Tibial nerve (tissue), 4 donors: ENCODE results near the gene RANBP10.

ENCODE experiments used
- EP300 ChIP-seq, 2 donors: sonication (generic); formaldehyde crosslinking; IDR thresholded peaks; one replicate each; pipeline ENCODE4 v1.6.1; 2017; ENCODE audit warnings: antibody characterized with exemption in 2 of 2, mild to moderate bottlenecking in 1 of 2
- POLR2A ChIP-seq, 2 donors: fragments of 450-650 bp; IDR thresholded peaks; one replicate each; pipeline ENCODE4 v1.6.1; 2017; ENCODE audit warnings: antibody characterized with exemption in 2 of 2, mild to moderate bottlenecking in 2 of 2, moderate library complexity in 2 of 2
- TF ChIP-seq, protein P1 (sequence below), 5 experiments: fragments of 200-600 bp in 3 of 5; fragments of 450-650 bp in 2 of 5; sonication (generic) in 3 of 5; IDR thresholded peaks; one replicate each; pipeline ENCODE4 v1.5.1; 2016 to 2019; ENCODE audit warnings: antibody characterized with exemption in 5 of 5, mild to moderate bottlenecking in 3 of 5, moderate library complexity in 2 of 5

DNA sequence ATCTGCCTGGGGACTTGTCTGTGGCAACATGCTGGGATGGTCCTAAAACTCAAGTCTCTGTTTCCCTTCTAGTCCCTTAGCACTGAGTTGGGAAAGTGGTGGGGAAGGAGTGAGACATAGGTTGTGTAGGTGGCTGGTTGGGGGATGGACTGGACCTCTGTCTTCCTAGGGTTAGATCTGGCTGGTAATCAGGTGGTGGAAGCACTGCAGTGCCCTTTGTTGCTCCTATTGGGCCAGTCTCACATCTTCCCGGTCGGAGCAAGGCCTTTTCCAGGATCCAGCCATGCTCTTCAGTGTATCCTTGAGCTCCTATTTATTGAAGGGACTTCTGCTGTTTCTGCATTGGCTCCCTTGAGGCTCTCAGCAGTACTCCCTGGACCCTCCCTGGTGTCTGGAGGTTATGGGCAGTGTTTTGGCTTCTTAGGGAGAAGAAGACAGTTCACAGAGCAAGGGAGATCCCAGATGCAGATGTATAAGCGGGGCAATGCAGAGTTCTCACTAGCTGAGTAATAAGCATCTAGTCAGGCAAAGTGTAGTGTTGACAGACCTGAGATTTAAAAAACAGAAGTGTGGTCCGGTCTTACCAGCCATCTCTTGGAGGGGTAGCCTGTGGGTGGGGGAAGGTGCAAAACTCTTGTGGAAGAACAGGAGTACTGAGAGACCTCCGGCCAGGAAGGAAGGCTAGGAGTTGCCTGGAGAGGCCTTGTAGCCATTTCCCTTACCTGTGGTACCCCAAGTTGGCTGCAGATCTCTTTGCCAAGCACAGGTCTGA, 39.1 kb upstream of the RANBP10 start:
- TF ChIP-seq, protein P1, sequence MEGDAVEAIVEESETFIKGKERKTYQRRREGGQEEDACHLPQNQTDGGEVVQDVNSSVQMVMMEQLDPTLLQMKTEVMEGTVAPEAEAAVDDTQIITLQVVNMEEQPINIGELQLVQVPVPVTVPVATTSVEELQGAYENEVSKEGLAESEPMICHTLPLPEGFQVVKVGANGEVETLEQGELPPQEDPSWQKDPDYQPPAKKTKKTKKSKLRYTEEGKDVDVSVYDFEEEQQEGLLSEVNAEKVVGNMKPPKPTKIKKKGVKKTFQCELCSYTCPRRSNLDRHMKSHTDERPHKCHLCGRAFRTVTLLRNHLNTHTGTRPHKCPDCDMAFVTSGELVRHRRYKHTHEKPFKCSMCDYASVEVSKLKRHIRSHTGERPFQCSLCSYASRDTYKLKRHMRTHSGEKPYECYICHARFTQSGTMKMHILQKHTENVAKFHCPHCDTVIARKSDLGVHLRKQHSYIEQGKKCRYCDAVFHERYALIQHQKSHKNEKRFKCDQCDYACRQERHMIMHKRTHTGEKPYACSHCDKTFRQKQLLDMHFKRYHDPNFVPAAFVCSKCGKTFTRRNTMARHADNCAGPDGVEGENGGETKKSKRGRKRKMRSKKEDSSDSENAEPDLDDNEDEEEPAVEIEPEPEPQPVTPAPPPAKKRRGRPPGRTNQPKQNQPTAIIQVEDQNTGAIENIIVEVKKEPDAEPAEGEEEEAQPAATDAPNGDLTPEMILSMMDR (IDR thresholded peaks at IDR 0.05): no peak
- TF ChIP-seq POLR2A (IDR thresholded peaks at IDR 0.05): no peak
- TF ChIP-seq EP300 (IDR thresholded peaks at IDR 0.05): no peak
